ENCODE results near the gene EIF3K. TPM values are rescaled to one million over a fixed set of nuclear protein-coding genes. Genes with fewer than 3 reads are reported as not detected.
A peak's percentile ranks its signal among the peaks of the same experiment; 100 is the strongest.

EIF3K gene
- total RNA-seq, 1 experiment from 2014 or later: 375 TPM

- no peak overlapping the region for H3K4me3 Mint-ChIP-seq (ENCODE audit: unreplicated experiment)
- H3K4me1 Mint-ChIP-seq (ENCODE audit: insufficient read depth, unreplicated experiment): peaks cover 53% of the 10 kb centered on the region
- no TSS peak for BruUV-seq (replicated peaks)
- ChIA-PET CTCF (interaction anchor here (0.7 to 0.8 kb wide), 2 partner anchors 176 to 261 kb away, joined by 3 to 4 read pairs; no protein-coding TSS in a partner anchor), POLR2A (interaction anchor here (1.1 to 19.4 kb wide), 3 partner anchors 8 to 25 kb away, joined by 3 to 521 read pairs (median 185); partner anchors contain the start of gene ACTN4)
- H3K27me3 Mint-ChIP-seq (ENCODE audit: insufficient read depth, unreplicated experiment): no peaks in the 10 kb centered on the region
- H3K9me3 Mint-ChIP-seq (ENCODE audit: unreplicated experiment): no peaks in the 10 kb centered on the region
- peak overlapping the region; percentile 100 for H3K27ac Mint-ChIP-seq (ENCODE audit: low read depth, unreplicated experiment)
- DNase-seq (ENCODE audit: unreplicated experiment): no peak
- TF ChIP-seq CTCF (IDR thresholded peaks at IDR 0.05; ENCODE audit: unreplicated experiment): no peak
- H3K36me3 Mint-ChIP-seq (ENCODE audit: insufficient read depth, unreplicated experiment): peaks cover 43% of the 10 kb centered on the region
- intact Hi-C loops (cut with micrococcal nuclease): no loop called here
These were observed 43.7 kb downstream of the EIF3K start for GRCh38 chr19:38662537-38663155.

GRCh38 chr19:38663156-38663651 is 44.2 kb downstream of the EIF3K start:
- Mint-ChIP-seq H3K36me3 (ENCODE audit: insufficient read depth, unreplicated experiment) (peaks cover 43% of the 10 kb centered on the region), H3K9me3 (ENCODE audit: unreplicated experiment) (no peaks in the 10 kb centered on the region), H3K4me1 (ENCODE audit: insufficient read depth, unreplicated experiment) (peaks cover 48% of the 10 kb centered on the region), H3K27me3 (ENCODE audit: insufficient read depth, unreplicated experiment) (no peaks in the 10 kb centered on the region), H3K4me3 (ENCODE audit: unreplicated experiment) (no peak overlapping the region), H3K27ac (ENCODE audit: low read depth, unreplicated experiment) (no peak overlapping the region)
- no peak for TF ChIP-seq CTCF (IDR thresholded peaks at IDR 0.05; ENCODE audit: unreplicated experiment)
- POLR2A ChIA-PET: interaction anchor here (0.6 to 19.4 kb wide), 6 partner anchors 8 to 189 kb away, joined by 3 to 521 read pairs (median 6); partner anchors contain the start of gene ACTN4
- BruUV-seq (replicated peaks): no TSS peak
- no peak for DNase-seq (ENCODE audit: unreplicated experiment)
- CTCF ChIA-PET: interaction anchor here (0.7 to 1.2 kb wide), 3 partner anchors 13 to 261 kb away, joined by 3 to 4 read pairs (median 4); no protein-coding TSS in a partner anchor
- intact Hi-C loops (cut with micrococcal nuclease): no loop called here

GRCh38 chr19:38663957-38664502 is 45.0 kb downstream of the EIF3K start:
- intact Hi-C loops (cut with micrococcal nuclease): no loop called here
- H3K4me3 Mint-ChIP-seq (ENCODE audit: unreplicated experiment): no peak overlapping the region
- peaks cover 49% of the 10 kb centered on the region for H3K4me1 Mint-ChIP-seq (ENCODE audit: insufficient read depth, unreplicated experiment)
- no TSS peak for BruUV-seq (replicated peaks)
- ChIA-PET POLR2A (interaction anchor here (0.6 to 19.4 kb wide), 4 partner anchors 10 to 173 kb away, joined by 3 to 521 read pairs (median 6); no protein-coding TSS in a partner anchor), CTCF (interaction anchor here (1.0 to 1.2 kb wide), 3 partner anchors 14 to 40 kb away, joined by 3 to 4 read pairs (median 4); no protein-coding TSS in a partner anchor)
- no peaks in the 10 kb centered on the region for H3K9me3 Mint-ChIP-seq (ENCODE audit: unreplicated experiment)
- no peak for DNase-seq (ENCODE audit: unreplicated experiment)
- no peak for TF ChIP-seq CTCF (IDR thresholded peaks at IDR 0.05; ENCODE audit: unreplicated experiment)
- no peaks in the 10 kb centered on the region for H3K27me3 Mint-ChIP-seq (ENCODE audit: insufficient read depth, unreplicated experiment)
- peaks cover 44% of the 10 kb centered on the region for H3K36me3 Mint-ChIP-seq (ENCODE audit: insufficient read depth, unreplicated experiment)
- H3K27ac Mint-ChIP-seq (ENCODE audit: low read depth, unreplicated experiment): peak overlapping the region; percentile 82

Measured in MCF 10A (cell line).